Liver (tissue), 9 donors: ENCODE data around the gene PPP1R12C. TPM values are rescaled to one million over a fixed set of nuclear protein-coding genes. Genes with fewer than 3 reads are reported as not detected.

Source experiments
- DNase-seq: peaks from one replicate; pipeline ENCODE4 v3.0.0-alpha.2; 2017; ENCODE audit warnings: low spot score
- H3K27ac ChIP-seq, 2 donors: one replicate each; pipeline ENCODE4 v1.7.0; 2013; ENCODE audit warnings: inconsistent platforms in 2 of 2, low read length in 2 of 2, control low read depth in 1 of 2, low read depth in 1 of 2, mild to moderate bottlenecking in 1 of 2
- H3K27me3 ChIP-seq, 4 donors: one replicate each; pipeline versions ENCODE4 v1.6.1 to v1.7.0; 2013; ENCODE audit warnings: low read length in 3 of 4, inconsistent platforms in 1 of 4, mild to moderate bottlenecking in 1 of 4, moderate library complexity in 1 of 4; ENCODE audit not compliant: control insufficient read depth in 4 of 4, insufficient read depth in 4 of 4
- H3K36me3 ChIP-seq, 4 donors: one replicate each; pipeline versions ENCODE4 v1.6.1 to v1.7.0; 2013; ENCODE audit warnings: low read length in 3 of 4, mild to moderate bottlenecking in 3 of 4, low read depth in 1 of 4, moderate library complexity in 1 of 4; ENCODE audit not compliant: control insufficient read depth in 4 of 4, insufficient read depth in 3 of 4
- H3K4me1 ChIP-seq, 4 donors: one replicate each; pipeline versions ENCODE4 v1.6.1 to v1.7.0; 2013; ENCODE audit warnings: low read length in 3 of 4, mild to moderate bottlenecking in 3 of 4, moderate library complexity in 1 of 4; ENCODE audit not compliant: control insufficient read depth in 4 of 4, insufficient read depth in 4 of 4
- H3K4me3 ChIP-seq, 3 donors: one replicate each; pipeline versions ENCODE4 v1.6.1 to v1.7.0; 2013; ENCODE audit warnings: low read length in 3 of 3, control low read depth in 1 of 3, low read depth in 1 of 3, mild to moderate bottlenecking in 1 of 3
- H3K9ac ChIP-seq, 2 donors: one replicate each; pipeline ENCODE4 v1.7.0; 2013; ENCODE audit warnings: low read length in 2 of 2, mild to moderate bottlenecking in 2 of 2, moderate library complexity in 2 of 2, control low read depth in 1 of 2, low read depth in 1 of 2
- H3K9me3 ChIP-seq, 4 donors: one replicate each; pipeline versions ENCODE4 v1.6.1 to v1.7.0; 2013; ENCODE audit warnings: low read length in 3 of 4; ENCODE audit not compliant: control insufficient read depth in 4 of 4
- CTCF ChIP-seq: fragments of 150-350 bp; IDR thresholded peaks from 2 replicates; pipeline ENCODE4 v1.5.1; 2017; ENCODE audit warnings: improper control_type of control experiment, low read depth, low read length; ENCODE audit not compliant: missing input control
- FOXA2 ChIP-seq: IDR thresholded peaks from 2 replicates; pipeline ENCODE4 v1.6.1; 2016; ENCODE audit warnings: antibody characterized with exemption
- HNF4A ChIP-seq, 2 donors: conservative IDR thresholded peaks; 2 replicates each; pipeline ENCODE4 v1.6.1; 2016; ENCODE audit warnings: antibody characterized with exemption in 2 of 2, mild to moderate bottlenecking in 2 of 2
- HNF4G ChIP-seq: IDR thresholded peaks from 2 replicates; pipeline ENCODE4 v1.6.1; 2016; ENCODE audit warnings: antibody characterized with exemption
- RAD21 ChIP-seq, 2 donors: IDR thresholded peaks; 2 replicates each; pipeline ENCODE4 v1.6.1; 2016; ENCODE audit warnings: antibody characterized with exemption in 2 of 2, mild to moderate bottlenecking in 2 of 2
- TAF1 ChIP-seq: conservative IDR thresholded peaks from 2 replicates; pipeline ENCODE4 v1.6.1; 2016; ENCODE audit warnings: antibody characterized with exemption, mild to moderate bottlenecking
- YY1 ChIP-seq: IDR thresholded peaks from 2 replicates; pipeline ENCODE4 v1.6.1; 2016; ENCODE audit warnings: antibody characterized with exemption, mild to moderate bottlenecking
- WGBS: extraction: QIAGEN DNeasy Blood & Tissue Kit; methylation state at CpG from one replicate; pipeline ENCODE4 v1.1.7; 2013; 5-methylcytosine and 5-hydroxymethylcytosine counted together
- polyA plus RNA-seq, 2 donors: library from polyadenylated mRNA; stranded (reverse) in 1 of 2; unstranded in 1 of 2; fragments of 200-250 nt in 1 of 2; fragments of >200 nt in 1 of 2; fragmentation: Nextera tagmentation in 1 of 2; extraction: Ambion mirVana in 1 of 2; gene quantifications; one replicate each; pipeline versions ENCODE4 v1.2.1 to v1.2.3, GENCODE V29; 2013 to 2015
- total RNA-seq, 2 donors: library from RNA; depleted of rRNA; stranded (reverse); fragments of >200 nt; gene quantifications; one replicate each; pipeline ENCODE4 v1.2.3, GENCODE V29; 2014
- TF ChIP-seq, protein P1 (sequence below): IDR thresholded peaks from 2 replicates; pipeline ENCODE4 v1.6.1; 2016; ENCODE audit warnings: antibody characterized with exemption
- TF ChIP-seq, protein P2 (sequence below): IDR thresholded peaks from 2 replicates; pipeline ENCODE4 v1.6.1; 2016; ENCODE audit warnings: antibody characterized with exemption
- TF ChIP-seq, protein P3 (sequence below): IDR thresholded peaks from 2 replicates; pipeline ENCODE4 v1.6.1; 2016; ENCODE audit warnings: antibody characterized with exemption
- donor health status: healthy.
- donor health status: healthy.
- donor health status: healthy.
- donor health status: healthy.
- donor health status: healthy.

PPP1R12C gene
- total and polyA plus RNA-seq, 4 donors: 7.4 to 35.8 (median 24.9) TPM

DNA sequence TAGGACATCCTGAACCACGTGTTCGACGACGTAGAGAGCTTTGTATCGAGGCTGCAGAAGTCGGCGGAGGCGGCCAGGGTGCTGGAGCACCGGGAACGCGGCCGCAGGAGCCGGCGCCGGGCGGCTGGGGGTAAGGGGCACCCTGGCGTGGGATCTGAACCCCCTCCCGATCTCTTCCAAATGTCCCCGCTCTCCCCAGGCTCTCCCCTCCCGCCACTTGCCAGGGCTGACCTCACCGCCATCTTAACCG is 35.7 kb downstream of the PPP1R12C start:
- no peaks in the 10 kb centered on the region for H3K9me3 ChIP-seq
- no peaks in the 10 kb centered on the region for H3K36me3 ChIP-seq
- no peak overlapping the region for H3K27ac ChIP-seq
- DNase-seq: no peak
- TF ChIP-seq TAF1 (no peak), CTCF (no peak), HNF4A (conservative IDR thresholded peaks at IDR 0.05) (no peak)
- TF ChIP-seq, protein P1, sequence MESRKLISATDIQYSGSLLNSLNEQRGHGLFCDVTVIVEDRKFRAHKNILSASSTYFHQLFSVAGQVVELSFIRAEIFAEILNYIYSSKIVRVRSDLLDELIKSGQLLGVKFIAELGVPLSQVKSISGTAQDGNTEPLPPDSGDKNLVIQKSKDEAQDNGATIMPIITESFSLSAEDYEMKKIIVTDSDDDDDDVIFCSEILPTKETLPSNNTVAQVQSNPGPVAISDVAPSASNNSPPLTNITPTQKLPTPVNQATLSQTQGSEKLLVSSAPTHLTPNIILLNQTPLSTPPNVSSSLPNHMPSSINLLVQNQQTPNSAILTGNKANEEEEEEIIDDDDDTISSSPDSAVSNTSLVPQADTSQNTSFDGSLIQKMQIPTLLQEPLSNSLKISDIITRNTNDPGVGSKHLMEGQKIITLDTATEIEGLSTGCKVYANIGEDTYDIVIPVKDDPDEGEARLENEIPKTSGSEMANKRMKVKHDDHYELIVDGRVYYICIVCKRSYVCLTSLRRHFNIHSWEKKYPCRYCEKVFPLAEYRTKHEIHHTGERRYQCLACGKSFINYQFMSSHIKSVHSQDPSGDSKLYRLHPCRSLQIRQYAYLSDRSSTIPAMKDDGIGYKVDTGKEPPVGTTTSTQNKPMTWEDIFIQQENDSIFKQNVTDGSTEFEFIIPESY: no peak
- TF ChIP-seq, protein P2, sequence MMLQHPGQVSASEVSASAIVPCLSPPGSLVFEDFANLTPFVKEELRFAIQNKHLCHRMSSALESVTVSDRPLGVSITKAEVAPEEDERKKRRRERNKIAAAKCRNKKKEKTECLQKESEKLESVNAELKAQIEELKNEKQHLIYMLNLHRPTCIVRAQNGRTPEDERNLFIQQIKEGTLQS: no peak
- WGBS: 15% methylated on average over 22 of the region's 22 CpGs
- peaks cover 0 to 14% (median 3%) of the 10 kb centered on the region in 4 donors for H3K27me3 ChIP-seq
- H3K9ac ChIP-seq: no peak overlapping the region
- H3K4me1 ChIP-seq: peaks cover 5 to 14% (median 10%) of the 10 kb centered on the region in 4 donors
- H3K4me3 ChIP-seq: peak overlapping the region in 1 of 3 donors; percentile 48

DNA sequence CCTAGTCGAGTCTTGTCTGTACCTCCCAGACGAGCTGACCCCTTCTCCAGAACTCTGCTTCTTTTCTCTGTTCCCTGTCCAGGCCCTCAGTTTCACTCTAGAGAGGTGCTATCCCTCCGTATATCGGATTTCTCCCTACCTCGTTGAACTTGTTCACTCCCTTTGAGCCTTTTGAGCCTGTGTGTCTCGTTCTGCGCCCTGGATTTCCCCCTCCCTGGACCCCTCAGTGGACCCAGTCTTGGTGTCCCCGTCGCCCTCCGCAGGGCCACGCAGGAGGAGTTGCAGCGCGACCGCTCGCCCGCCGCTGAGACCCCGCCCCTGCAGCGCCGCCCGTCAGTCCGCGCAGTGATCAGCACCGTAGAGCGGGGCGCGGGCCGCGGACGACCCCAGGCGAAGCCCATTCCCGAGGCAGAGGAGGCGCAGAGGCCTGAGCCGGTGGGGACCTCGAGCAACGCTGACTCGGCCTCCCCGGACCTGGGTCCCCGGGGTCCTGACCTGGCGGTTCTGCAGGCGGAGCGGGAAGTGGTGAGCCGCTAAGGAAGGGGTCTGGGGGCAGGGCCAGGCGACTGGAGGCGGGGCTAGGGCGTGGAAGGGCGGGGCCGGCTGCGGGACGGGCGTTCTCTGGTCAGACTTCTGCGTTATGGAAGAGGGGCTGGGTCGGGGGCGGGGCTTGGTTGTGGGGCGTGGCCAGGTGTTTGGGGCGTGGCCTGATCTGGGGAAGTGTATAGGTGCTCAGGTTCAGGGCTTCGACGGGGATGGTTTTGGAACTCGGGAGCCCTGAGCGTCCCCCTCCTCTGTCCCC is 36.3 kb downstream of the PPP1R12C start:
- WGBS: 5% methylated on average over 60 of the region's 60 CpGs
- H3K27me3 ChIP-seq: peaks cover 0 to 14% (median 3%) of the 10 kb centered on the region in 4 donors

More for the DNA sequence above, 36.3 kb downstream of the PPP1R12C start:
- DNase-seq: peak; percentile 79
- TF ChIP-seq, protein P3, sequence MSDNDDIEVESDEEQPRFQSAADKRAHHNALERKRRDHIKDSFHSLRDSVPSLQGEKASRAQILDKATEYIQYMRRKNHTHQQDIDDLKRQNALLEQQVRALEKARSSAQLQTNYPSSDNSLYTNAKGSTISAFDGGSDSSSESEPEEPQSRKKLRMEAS: no peak
- TF ChIP-seq RAD21 (IDR thresholded peaks at IDR 0.05) (no peak), HNF4G (no peak), FOXA2 (no peak), YY1 (no peak)
- TF ChIP-seq, protein P1: no peak
- no peak overlapping the region for H3K9ac ChIP-seq
- H3K36me3 ChIP-seq: no peaks in the 10 kb centered on the region
- H3K27ac ChIP-seq: no peak overlapping the region
- peak overlapping the region in 2 of 3 donors; percentile 11 to 48 for H3K4me3 ChIP-seq
- H3K9me3 ChIP-seq: no peaks in the 10 kb centered on the region
- H3K4me1 ChIP-seq: peaks cover 5 to 13% (median 10%) of the 10 kb centered on the region in 4 donors
